ENCODE measurements around the gene NSMCE4A.
A peak's percentile ranks its signal among the peaks of the same experiment; 100 is the strongest.
"Not testable (repeated sequence)": the region's sequence is repeated elsewhere in the genome, so short reads cannot be mapped to it uniquely, and the experiment has no call there.

The NSMCE4A gene, protein sequence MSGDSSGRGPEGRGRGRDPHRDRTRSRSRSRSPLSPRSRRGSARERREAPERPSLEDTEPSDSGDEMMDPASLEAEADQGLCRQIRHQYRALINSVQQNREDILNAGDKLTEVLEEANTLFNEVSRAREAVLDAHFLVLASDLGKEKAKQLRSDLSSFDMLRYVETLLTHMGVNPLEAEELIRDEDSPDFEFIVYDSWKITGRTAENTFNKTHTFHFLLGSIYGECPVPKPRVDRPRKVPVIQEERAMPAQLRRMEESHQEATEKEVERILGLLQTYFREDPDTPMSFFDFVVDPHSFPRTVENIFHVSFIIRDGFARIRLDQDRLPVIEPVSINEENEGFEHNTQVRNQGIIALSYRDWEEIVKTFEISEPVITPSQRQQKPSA

DNA sequence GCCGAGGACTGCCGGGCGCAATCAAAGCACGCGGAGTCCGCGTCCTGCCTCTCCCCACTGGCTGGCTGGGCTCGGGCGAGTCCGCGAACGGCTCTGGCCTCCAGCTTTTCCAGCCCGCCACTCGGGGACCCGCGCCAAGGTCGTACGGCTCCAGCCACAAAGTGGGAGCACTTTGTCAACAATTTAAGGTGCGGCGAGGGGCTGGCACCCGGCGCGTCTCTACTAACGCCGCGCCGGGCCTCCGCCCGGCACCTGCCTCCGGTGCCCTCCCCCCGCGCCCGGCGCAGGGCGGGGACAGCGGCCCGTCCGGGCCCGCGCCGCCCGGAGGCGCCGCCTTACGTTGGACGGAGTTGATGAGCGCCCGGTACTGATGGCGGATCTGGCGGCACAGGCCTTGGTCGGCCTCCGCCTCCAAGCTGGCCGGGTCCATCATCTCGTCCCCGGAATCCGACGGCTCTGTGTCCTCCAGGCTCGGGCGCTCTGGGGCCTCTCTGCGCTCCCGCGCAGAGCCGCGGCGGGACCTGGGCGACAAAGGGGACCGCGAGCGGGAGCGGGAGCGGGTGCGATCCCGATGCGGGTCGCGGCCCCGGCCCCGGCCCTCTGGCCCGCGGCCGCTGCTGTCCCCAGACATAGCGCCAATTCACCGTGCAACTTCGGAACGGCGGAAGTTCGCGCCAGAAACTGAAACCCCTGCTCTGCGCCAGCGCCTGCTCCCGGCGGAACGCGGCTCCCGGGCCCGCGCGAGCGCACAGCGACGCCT lies at the start of gene NSMCE4A:
TSS of gene NSMCE4A (minus strand) at position 683 of the 760 bp plus-strand sequence. CDS start at position 631, 52 bp downstream.
- DNase-seq (ENCODE audit: low read depth), result peak; percentile 22

DNA sequence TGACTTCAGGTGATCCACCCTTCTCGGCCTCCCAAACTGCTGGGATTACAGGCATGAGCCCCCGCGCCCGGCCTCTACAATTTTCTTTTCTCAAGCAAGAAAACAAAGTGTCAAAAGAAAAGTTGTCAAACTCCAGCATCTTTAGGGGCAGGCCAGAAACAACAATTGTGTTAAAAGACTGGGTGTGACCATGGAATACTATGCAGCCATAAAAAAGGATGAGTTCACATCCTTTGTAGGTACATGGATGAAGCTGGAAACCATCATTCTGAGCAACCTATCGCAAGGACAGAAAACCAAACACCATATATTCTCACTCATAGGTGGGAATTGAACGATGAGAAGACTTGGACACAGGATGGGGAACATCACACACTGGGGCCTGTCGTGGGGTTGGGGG lies 48.2 kb upstream of the NSMCE4A start:
- DNase-seq (ENCODE audit: low read depth), result not testable (repeated sequence)

DNA sequence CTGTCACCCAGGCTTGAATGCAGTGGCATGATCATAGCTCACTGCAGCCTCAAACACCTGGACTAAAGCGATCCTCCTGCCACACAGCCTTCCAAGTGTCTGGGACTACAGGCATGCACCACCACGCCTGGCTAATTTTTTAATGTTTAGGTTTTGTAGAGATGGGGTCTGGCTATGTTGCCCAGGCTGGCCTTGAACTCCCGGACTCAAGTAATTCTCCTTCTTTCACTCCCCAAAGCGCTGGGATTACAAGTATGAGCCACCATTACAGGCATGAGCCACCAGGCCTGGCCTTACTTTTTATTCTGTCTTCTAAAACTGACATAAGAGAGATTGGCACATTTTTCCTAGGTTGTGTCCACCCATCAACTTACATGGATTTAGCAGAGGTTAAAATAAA lies 47.3 kb upstream of the NSMCE4A start:
- DNase-seq (ENCODE audit: low read depth), result no peak

DNA sequence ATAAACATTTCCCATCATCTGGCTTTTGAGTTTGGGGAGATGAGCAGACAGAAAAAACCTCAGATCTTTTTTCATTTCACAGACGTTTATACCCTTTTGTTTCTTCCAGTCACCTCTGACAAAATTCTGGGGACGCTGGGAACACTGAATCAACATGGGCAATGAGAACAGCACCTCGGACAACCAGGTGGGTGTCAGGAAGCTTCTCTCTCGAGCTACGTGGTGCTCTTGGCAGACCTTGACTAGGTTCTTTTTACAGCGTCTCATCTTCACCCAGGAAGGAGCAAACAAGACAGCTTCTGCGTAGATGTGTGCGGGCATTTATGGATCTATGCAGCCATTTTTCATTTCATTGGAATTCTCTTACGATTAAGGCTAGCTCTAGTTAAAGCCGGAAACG lies 46.8 kb upstream of the NSMCE4A start:
- no peak for DNase-seq (ENCODE audit: low read depth)

DNA sequence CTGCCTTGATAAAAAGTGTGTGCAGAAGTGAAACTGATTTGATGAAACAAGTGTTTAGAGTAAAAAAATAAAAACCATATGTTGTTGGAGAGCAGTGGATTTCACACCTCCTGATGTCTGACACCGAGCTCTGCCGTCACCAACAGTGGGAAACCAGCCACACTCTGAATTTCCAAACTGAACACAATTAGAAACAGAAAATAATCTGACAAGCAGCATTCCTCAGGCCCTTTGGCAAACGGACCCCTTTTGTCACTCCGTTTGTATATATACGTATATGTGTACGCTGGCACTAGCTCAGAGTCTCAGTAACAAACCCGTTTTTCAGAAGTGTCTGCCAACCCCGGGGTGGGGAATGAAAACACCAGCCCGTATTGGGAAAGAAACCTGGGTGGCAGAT lies 46.4 kb upstream of the NSMCE4A start:
- no peak for DNase-seq (ENCODE audit: low read depth)

DNA sequence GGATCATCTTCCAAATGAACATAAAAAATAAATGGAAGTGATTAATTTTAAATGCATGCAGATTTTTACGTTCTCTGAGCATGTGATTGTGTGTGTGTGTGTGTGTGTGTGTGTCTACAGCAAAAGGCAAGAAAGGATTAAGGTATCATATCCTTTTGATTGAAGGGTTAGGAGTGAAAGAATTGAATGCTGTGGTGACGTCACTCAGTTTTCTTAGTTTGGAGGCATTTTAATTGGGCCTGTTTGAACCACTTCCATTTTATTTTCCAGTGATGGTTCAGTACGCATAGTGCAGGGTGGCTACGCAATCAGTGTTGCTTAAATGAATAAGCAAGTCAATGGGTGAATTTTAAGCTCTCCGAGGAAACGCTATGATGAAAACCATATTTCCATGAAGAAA lies 45.2 kb upstream of the NSMCE4A start:
- DNase-seq (ENCODE audit: low read depth), result no peak

DNA sequence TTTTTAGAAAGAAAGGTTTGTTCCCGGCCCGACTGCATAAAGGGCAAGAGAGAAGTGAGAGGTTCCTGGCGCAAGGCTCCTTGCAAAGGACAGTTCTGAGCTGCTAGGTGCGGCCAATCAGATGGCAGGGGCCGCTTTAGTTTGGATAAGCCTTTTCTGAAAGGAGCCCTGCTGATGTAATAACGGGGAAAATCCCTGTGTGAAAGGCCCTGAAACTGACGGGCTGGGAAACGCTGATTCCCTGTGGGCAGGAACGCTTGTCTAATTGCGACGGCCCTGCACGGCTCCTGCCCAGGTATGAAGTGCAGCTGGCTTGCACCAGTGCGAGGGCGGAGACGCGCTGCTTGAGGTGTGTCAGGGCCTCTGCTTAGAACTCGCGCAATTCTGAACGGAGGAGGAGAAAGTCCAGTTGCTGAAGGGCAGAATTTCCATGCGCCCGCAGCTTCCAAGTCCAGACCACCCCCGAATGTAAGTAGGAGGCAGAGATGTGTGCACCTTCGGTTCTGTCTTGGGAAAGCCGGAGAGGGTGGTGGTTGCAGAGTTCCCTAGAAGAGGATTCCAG lies 44.5 kb upstream of the NSMCE4A start:
- no peak for DNase-seq (ENCODE audit: low read depth)

DNA sequence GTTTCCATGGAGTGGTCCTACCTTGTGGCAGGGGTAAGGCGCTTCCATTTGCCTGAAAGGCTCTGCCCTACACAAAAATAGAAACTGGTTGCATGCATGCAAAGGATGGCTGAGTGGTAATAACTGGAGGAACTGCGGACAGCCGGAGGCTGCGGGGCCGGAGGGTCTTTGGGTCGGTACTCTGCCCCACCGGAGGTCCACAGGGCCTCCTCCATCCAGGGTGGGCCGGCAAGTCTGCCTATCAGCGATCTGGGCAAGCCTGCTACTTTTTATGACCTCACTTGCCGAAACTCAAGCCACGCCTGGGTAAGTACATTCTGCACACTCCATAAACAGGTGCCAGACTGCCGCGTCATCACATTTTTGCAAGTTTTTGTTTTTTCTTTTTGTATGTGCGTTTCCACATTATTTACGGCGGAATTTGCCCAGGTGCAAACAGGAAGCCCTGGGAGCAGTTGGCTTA lies 44.0 kb upstream of the NSMCE4A start:
- no peak for DNase-seq (ENCODE audit: low read depth)

DNA sequence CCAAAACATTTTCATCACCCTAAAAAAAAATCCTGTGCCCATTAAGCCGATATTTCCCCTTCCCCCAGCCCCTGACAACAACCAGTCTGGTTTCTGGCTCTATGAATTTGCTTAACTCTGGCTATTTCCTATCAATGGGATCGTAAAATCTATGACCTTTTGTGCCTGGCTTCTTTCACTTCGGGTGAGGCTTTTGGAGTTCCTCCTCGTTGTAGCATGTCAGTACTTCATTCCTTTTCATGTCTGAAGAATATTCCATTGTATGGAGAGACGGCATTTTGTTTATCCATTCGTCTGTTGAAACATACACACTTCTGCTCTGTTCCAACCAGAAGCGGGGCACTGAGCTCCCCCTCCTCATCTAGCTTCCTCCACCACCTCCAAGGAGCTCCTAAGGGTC lies 43.5 kb upstream of the NSMCE4A start:
- no peak for DNase-seq (ENCODE audit: low read depth)

DNA sequence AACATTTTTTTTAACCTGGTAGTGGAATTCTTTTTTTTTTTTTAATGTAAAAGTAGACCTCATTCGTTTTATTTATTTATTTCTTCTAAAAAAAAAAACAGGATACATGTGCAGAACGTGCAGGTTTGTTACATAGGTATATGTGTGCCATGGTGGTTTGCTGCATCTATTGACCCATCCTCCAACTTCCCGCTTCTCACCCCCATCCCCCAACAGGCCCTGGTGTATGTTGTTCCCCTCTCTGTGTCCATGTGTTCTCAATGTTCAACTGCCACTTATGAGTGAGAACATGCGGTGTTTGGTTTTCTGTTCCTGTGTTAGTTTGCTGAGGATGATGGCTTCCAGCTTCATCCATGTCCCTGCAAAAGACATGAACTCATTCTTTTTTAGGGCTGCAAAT lies 42.9 kb upstream of the NSMCE4A start:
- not testable (repeated sequence) for DNase-seq (ENCODE audit: low read depth)

DNA sequence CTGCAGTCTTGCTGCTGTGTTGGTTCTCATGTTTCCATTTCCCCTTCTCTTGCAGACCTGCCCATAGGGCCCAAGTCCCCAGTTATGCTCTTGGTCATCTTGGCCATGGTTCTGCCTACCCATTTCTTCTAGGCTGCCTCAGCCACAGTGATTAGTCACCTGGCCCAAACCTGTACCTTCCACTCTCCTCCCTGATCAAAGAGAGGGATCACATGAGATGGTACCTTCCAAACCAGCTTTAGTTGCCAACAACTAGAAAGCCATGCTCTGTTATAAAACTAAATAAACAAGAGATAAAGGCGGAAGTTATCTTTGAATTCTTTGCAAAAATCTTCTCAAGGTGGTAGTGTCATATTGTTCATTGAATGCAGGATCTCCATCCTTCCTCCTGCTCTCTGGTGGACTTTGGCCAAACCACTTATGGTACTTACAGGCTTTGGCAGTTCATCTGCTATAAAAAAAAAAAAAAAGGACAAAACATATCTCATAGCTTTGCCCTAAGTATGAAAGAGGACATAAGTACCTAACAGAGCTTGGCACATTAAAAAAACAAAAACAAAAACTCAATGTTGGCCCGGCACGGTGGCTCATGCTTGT lies 39.7 kb upstream of the NSMCE4A start:
- DNase-seq (ENCODE audit: low read depth), result no peak

DNA sequence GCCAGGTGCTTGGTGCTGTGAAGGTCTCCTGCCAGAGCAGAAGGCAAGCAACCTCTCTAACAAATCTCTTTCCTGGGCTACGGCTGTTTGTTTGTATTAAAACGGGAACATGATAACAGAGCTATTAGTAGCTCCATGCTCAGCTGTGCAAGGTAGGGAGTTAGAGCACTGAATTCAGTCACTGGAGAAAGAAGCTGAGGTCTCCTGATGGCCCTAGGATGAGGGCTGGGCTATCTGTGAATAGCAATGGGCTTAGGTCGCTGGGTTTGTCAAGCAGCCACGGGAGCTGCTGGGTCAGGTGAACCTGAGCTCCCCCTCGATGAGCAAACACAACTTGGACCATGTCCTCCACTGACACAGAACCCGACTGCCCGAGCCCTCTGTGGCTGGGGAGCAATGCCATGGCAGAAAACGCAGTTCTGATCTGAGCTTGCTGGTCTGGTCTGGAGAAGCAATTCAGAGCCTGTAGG lies 38.3 kb upstream of the NSMCE4A start:
- DNase-seq (ENCODE audit: low read depth), result no peak

DNA sequence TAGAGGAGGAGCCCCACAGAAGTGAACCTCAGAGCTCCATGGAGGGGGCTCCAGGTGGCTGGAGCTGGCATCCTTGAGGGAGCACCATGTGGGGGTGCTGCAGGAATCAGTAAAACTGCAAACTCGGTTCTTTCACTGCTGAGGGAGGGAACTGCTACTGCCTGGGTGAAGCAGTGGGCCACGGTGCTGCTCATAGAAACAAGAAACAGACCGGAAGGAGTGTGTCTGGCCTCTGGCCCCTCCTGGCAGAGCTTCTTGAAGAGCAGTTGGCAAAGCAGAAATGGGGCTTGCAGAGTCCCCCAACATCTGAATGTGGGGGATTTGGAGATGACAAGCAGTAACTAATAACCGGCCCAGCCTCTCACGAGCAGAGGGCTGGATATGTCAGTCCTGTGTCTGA lies 37.7 kb upstream of the NSMCE4A start:
- DNase-seq (ENCODE audit: low read depth), result no peak

DNA sequence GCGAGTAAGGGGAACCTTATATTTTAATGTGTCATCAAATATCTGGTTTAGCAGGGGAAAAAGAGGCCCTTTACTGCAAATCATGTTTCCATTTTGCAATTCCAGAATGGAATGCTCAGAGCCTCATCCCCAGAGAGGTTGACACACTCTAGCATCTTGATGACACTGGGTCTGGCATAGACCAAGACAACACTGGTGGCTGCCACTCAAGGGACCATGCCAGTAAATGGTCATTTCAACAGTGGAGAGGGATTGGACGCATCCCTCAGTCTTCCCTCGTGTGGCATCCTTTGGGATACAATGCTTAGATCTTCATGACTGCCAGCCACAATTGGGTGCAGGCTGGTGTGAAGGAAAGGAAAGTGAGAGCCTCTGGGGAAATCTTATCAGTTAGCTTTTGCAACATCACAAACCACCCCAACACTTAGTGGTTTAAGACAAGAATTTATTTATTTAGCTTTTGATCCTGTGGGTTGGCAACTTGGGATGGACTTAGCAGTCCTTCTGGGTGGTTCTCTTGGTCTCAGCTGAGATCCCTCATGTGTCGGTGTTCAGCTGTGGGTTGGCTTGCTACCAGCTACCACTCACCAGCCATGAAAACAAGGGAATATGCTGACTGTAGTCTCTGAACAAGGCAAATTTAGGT lies 35.5 kb upstream of the NSMCE4A start:
- no peak for DNase-seq (ENCODE audit: low read depth)

DNA sequence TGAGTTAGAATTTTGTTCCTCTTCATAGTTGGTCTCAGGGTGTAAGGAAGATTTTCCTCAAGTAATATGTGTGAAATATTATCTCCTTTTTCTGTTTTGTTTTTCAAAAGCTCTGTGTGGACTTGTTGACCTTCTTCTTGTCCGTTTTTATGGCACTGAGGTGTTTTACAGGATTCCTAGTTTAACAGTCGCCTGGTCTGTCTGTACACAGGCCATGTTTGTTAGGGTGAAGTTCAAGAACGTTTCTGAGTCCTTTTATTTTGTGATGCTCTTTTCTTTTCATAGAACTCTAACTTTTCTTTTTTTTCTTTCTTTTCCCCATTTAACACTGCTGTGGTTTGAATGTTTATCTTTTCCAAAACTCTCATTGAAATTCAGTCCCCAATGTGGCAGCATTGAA lies 32.4 kb upstream of the NSMCE4A start:
- DNase-seq (ENCODE audit: low read depth), result no peak

DNA sequence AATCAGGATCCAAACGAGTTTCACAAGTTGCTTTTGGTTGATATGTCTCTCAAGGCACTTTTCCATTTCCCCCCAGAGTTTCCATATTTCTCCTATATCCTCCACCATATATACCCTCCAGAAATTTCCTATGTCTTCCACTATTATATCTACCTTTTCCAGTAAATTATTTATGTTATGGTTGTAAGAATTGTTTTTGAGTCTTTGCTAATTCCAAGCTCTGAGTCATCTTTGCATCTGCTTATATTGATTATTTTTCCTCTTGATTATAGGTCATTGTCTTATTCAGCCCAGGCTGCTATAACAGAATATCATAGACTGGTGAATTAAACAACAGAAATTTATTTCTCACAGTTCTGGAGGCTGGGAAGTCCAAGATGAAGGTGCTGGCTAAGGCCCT lies 26.7 kb upstream of the NSMCE4A start:
- no peak for DNase-seq (ENCODE audit: low read depth)

DNA sequence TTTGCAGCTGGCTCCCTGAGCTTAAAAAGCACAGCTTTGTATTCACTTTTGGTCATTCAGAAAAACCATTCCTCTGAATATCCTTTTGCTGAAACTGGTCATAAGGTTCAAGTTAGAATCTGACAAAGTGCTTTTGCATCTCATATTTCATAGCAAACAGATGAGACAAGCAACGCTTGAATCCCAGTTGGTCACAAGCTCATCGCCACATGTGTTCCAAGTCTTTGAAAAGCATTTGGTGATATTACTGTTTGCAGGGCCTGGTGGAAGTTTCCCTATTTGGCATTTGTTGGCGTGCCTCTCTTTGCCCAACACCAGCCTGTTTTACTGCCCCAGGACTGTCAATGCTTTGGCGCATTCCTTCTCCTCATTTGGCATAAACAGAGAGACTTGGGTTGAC lies 24.3 kb upstream of the NSMCE4A start:
- no peak for DNase-seq (ENCODE audit: low read depth)

DNA sequence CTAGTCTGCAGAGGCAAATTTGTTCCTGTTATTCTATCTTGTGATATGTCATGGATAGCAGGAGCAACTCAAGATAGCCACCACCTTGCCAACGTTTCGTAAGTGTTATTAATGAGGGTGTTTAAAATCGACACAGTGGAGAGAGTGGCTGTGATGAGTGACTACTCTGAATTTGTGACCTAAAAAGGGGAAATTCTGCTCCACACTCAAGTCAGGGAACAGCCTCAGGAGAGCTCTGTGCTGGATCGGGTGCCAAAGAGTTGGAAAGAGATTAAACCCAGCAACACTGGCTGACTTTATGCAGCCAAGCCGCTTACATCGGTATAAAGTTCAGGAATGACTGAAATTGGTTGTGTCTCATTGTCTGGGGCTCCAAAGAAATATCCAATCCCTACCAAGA lies 23.4 kb upstream of the NSMCE4A start:
- DNase-seq (ENCODE audit: low read depth), result no peak

DNA sequence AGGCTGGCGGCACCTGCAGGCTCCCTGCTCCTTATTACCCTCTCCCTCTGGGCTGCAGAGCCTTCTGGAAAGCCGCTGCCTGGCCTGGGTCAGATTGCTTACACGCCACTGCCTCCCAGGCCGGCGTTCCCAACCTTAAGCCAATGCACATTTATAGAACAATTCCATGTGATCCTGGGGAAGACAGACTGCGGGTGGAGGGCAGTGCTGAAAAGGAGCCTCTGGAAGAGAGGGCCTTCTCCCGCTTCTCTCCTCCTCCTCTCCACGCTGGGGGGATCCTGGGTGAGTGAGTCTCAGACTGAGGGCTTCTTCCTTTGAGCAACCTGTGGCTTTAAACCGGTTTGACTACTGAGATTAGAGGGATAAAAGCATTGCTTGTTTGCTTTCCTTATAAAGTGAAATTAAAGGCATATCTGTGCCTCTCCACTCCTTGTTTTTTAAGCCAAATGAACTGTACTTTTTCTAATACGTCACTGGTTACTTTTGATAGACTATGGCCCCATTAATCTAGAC lies 19.5 kb upstream of the NSMCE4A start:
- no peak for DNase-seq (ENCODE audit: low read depth)

DNA sequence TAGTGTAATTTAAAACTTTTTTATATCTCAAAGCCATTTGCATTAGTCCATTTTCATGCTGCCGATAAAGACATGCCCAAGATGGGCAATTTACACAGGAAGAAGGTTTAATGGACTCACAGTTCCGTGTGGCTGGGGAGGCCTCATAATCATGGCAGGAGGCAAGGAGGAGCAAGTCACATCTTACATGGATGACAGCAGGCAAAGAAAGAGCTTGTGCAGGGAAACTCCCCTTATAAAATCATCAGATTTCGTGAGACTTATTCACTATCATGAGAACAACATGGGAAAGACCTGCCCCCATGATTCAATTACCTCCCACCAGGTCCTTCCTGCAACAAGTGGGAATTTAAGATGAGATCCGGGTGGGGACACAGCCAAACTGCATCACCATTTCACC lies 16.7 kb upstream of the NSMCE4A start:
- DNase-seq (ENCODE audit: low read depth), result not testable (repeated sequence)

DNA sequence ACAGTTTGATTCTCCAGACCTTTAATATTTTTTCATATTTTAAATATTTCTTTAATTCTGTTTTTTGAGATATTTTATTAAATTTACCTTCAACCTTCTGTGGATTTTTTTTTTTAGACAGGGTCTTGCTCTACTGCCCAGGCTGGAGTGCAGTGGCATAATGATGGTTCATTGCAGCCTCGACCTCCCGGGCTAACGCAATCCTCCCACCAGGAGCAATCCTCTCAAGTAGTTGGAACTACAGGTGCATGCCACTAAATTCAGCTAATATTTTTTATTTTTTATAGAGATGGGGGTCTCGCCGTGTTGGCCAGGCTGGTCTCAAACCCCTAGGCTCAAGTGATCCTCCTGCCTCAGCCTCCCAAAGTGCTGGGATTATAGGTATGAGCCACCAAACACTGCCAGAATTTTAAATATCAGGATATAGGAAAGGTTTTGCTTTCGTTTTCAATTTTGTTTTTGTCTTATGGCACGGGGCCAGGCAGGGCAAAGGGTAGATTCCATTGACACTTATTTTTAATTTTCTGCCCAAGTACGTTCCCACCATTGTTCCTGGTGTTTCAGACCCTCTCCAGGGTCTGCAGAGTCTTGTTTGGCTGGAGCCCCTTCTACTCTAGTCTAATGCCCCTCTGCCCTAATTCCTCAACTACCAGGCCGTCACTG lies 15.1 kb upstream of the NSMCE4A start:
- DNase-seq (ENCODE audit: low read depth), result no peak
